A549 (cell line): Measurements from ENCODE around the gene RPS6KA4.

ENCODE experiments used
- JUNB ChIP-seq: fragments of >200 bp; sonication (Bioruptor Twin); formaldehyde crosslinking; IDR thresholded peaks from 2 replicates; pipeline ENCODE4 v1.6.1; 2016
- MAZ ChIP-seq: fragments of 150-350 bp; IDR thresholded peaks from 2 replicates; pipeline ENCODE4 v1.6.1; 2014; ENCODE audit warnings: antibody characterized with exemption, low read depth, low read length, borderline replicate concordance
- TF ChIP-seq, protein P1 (sequence below): fragments of >200 bp; sonication (Bioruptor Twin); formaldehyde crosslinking; IDR thresholded peaks from 3 replicates; pipeline ENCODE4 v1.5.1; 2016
- TF ChIP-seq, protein P2 (sequence below): fragments of 250-450 bp; sonication (Bioruptor Pico); IDR thresholded peaks from 2 replicates; pipeline ENCODE4 v1.5.0; 2021; ENCODE audit warnings: mild to moderate bottlenecking, moderate library complexity, borderline replicate concordance

DNA sequence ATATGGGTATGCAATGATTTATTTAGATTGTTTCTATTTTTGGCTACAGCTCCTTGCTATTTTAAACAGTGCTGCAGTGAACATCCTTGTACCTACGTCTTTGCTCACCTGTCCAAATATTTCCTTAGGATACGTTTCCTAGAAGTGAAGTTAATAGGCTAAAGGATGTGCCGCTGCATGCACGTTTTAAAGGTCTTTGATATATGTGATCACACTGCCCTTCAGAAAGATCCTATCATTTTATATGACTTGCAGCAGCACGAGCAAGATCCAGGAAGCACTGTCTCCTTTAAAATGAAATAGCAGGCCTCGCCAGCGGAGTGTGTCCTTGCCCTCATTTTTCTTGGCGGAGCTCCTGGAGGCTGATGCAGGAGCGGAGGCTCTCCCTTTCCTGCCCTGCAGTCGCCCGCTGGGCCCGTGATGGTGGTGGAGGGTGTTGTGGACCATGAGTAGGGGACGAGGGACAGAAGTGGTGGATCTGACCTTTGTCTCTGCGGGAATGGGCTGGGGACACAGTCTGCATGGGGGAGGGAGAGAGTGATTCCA, 19.4 kb downstream of the RPS6KA4 start:
- TF ChIP-seq, protein P1, sequence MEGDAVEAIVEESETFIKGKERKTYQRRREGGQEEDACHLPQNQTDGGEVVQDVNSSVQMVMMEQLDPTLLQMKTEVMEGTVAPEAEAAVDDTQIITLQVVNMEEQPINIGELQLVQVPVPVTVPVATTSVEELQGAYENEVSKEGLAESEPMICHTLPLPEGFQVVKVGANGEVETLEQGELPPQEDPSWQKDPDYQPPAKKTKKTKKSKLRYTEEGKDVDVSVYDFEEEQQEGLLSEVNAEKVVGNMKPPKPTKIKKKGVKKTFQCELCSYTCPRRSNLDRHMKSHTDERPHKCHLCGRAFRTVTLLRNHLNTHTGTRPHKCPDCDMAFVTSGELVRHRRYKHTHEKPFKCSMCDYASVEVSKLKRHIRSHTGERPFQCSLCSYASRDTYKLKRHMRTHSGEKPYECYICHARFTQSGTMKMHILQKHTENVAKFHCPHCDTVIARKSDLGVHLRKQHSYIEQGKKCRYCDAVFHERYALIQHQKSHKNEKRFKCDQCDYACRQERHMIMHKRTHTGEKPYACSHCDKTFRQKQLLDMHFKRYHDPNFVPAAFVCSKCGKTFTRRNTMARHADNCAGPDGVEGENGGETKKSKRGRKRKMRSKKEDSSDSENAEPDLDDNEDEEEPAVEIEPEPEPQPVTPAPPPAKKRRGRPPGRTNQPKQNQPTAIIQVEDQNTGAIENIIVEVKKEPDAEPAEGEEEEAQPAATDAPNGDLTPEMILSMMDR, result no peak
- TF ChIP-seq, protein P2, sequence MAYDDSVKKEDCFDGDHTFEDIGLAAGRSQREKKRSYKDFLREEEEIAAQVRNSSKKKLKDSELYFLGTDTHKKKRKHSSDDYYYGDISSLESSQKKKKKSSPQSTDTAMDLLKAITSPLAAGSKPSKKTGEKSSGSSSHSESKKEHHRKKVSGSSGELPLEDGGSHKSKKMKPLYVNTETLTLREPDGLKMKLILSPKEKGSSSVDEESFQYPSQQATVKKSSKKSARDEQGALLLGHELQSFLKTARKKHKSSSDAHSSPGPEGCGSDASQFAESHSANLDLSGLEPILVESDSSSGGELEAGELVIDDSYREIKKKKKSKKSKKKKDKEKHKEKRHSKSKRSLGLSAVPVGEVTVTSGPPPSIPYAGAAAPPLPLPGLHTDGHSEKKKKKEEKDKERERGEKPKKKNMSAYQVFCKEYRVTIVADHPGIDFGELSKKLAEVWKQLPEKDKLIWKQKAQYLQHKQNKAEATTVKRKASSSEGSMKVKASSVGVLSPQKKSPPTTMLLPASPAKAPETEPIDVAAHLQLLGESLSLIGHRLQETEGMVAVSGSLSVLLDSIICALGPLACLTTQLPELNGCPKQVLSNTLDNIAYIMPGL (CRISPR knock-in tag), result no peak
- TF ChIP-seq JUNB (no peak), MAZ (no peak)
